Measurements from ENCODE around the gene TMEM63C. TPM values are rescaled to one million over a fixed set of nuclear protein-coding genes. Genes with fewer than 3 reads are reported as not detected.

Gene TMEM63C
- total RNA-seq, 4 donors from 2014 or later: 12.3 to 32.8 (median 19.9) TPM

DNA sequence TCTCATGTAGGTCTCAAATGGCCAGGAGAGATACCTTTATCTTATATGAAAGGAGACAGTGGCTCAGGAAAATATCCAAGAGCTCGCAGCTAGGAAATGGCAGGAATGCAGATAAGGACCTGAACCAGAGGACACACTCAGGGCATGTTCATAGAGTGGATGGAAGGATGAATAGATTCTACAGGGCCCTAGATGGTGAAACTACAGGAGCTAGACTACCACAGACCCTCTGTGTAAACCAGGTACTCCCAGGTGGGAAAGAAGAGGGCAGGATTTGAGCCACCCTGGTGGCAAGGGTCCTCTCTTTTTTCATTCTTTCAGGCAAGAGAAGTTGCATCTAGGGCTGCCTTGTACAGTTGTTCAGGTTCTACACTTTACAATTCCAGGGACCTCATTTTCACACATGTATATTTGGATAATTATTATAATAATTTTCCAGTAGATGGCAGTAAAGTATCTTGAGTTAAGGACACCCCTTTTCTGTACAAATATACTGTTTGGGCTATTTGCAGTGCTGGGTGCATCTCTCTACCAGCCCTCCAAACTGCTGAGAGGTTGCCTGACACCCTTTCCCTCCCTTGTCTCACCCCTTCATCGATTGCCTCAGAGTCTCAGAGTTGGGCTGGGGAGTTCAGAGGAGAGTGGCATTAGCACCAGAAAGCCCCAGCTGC, 29.5 kb upstream of the TMEM63C start:
- no peaks in the 10 kb centered on the region for H3K4me1 ChIP-seq
- H3K27me3 ChIP-seq: peaks cover 29% of the 10 kb centered on the region
- TF ChIP-seq, protein P1, sequence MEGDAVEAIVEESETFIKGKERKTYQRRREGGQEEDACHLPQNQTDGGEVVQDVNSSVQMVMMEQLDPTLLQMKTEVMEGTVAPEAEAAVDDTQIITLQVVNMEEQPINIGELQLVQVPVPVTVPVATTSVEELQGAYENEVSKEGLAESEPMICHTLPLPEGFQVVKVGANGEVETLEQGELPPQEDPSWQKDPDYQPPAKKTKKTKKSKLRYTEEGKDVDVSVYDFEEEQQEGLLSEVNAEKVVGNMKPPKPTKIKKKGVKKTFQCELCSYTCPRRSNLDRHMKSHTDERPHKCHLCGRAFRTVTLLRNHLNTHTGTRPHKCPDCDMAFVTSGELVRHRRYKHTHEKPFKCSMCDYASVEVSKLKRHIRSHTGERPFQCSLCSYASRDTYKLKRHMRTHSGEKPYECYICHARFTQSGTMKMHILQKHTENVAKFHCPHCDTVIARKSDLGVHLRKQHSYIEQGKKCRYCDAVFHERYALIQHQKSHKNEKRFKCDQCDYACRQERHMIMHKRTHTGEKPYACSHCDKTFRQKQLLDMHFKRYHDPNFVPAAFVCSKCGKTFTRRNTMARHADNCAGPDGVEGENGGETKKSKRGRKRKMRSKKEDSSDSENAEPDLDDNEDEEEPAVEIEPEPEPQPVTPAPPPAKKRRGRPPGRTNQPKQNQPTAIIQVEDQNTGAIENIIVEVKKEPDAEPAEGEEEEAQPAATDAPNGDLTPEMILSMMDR (IDR thresholded peaks at IDR 0.05): no peak
- TF ChIP-seq POLR2A (IDR thresholded peaks at IDR 0.05) (no peak), EP300 (IDR thresholded peaks at IDR 0.05) (no peak), POLR2AphosphoS5 (IDR thresholded peaks at IDR 0.05) (no peak)
- no peaks in the 10 kb centered on the region for H3K36me3 ChIP-seq
- WGBS: 37% methylated on average over 2 of the region's 2 CpGs
- H3K9me3 ChIP-seq: no peaks in the 10 kb centered on the region
- no peak overlapping the region for H3K27ac ChIP-seq
- DNase-seq (ENCODE audit: low spot score in 2 of 2): peak in 1 of 2 donors; percentile 18
- no peak overlapping the region for H3K4me3 ChIP-seq

DNA sequence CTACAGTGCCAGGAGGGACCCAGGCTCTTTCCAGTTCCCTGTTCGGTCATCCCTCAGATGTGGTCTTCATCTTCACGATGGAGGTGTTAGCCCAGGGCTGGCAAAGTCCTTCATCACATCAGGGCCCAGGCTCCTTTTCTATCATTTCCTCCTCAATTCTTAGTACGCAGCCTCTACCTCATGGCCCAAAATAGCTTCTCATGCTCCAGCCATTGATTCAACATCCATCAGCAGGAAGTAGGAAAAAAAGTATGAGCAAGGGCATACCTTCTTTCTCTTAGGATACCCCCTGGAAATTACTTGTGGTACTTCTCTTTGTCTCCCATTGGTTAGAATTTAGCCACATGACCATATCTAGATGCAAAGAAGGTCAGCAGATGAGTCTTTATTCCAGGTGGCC, 27.8 kb upstream of the TMEM63C start:
- Histone ChIP-seq H3K4me1 (peaks cover 11% of the 10 kb centered on the region), H3K4me3 (no peak overlapping the region), H3K27ac (no peak overlapping the region), H3K36me3 (no peaks in the 10 kb centered on the region), H3K9me3 (no peaks in the 10 kb centered on the region), H3K27me3 (peaks cover 32% of the 10 kb centered on the region)
- 95% methylated on average over 3 of the region's 3 CpGs for WGBS
- no peak for DNase-seq (ENCODE audit: low spot score in 2 of 2)
- TF ChIP-seq, protein P1 (IDR thresholded peaks at IDR 0.05): no peak
- no peak for TF ChIP-seq EP300 (IDR thresholded peaks at IDR 0.05)
- TF ChIP-seq POLR2AphosphoS5 (IDR thresholded peaks at IDR 0.05): no peak
- no peak for TF ChIP-seq POLR2A (IDR thresholded peaks at IDR 0.05)

DNA sequence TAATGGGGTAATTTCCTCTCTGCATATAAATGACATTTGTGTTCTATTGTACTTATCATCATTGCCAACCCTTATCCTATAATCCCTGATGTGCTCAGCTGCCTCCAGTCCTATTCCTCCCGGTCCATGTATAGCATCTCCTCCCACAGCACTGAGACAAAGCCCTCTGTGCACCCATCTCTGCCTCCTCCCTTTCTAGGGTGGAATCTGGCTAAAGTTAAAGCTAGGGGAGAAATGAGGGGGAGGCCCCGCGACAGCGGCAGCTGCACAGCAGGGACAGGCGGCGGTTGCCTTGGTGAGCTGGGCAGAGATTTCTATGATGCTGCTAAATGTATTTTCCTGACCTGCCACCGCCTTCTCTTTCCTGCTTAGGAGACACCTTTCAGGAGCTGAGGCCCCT, 27.2 kb upstream of the TMEM63C start:
- H3K27ac ChIP-seq: no peak overlapping the region
- no peaks in the 10 kb centered on the region for H3K36me3 ChIP-seq
- no peak overlapping the region for H3K4me3 ChIP-seq
- H3K9me3 ChIP-seq: no peaks in the 10 kb centered on the region
- peaks cover 36% of the 10 kb centered on the region for H3K27me3 ChIP-seq
- WGBS: 42% methylated on average over 7 of the region's 7 CpGs
- TF ChIP-seq POLR2A (IDR thresholded peaks at IDR 0.05) (no peak), EP300 (IDR thresholded peaks at IDR 0.05) (no peak)
- TF ChIP-seq, protein P1 (IDR thresholded peaks at IDR 0.05): no peak
- DNase-seq (ENCODE audit: low spot score in 2 of 2): peak in 1 of 2 donors; percentile 24
- peaks cover 11% of the 10 kb centered on the region for H3K4me1 ChIP-seq

DNA sequence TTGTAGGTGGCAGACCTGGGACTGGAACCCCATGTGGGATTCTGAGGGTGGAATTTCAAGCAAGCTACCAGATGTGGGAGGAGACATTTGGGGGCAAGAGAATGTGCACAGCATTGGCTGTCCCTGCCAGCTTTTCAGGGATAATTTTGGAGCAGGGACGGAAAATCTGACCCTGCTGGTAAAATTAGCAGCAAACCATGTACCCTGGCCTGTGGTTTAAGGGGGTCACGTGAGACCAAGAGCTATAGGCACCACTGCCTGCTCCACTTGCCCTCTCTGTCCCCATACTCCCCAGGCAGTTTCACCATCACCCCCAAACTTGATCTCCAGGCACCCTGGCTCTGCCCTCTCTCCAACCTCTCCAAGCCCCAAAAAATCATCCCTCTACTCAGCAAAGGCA, 26.5 kb upstream of the TMEM63C start:
- TF ChIP-seq EP300 (IDR thresholded peaks at IDR 0.05): no peak
- no peak for TF ChIP-seq POLR2AphosphoS5 (IDR thresholded peaks at IDR 0.05)
- no peak for TF ChIP-seq POLR2A (IDR thresholded peaks at IDR 0.05)
- TF ChIP-seq, protein P1 (IDR thresholded peaks at IDR 0.05): no peak
- Histone ChIP-seq H3K4me1 (peaks cover 11% of the 10 kb centered on the region), H3K4me3 (no peak overlapping the region), H3K9me3 (no peaks in the 10 kb centered on the region), H3K27me3 (peaks cover 36% of the 10 kb centered on the region), H3K27ac (no peak overlapping the region), H3K36me3 (no peaks in the 10 kb centered on the region)
- DNase-seq (ENCODE audit: low spot score in 2 of 2): peak in 1 of 2 donors; percentile 40
- WGBS: 55% methylated on average over 2 of the region's 2 CpGs

DNA sequence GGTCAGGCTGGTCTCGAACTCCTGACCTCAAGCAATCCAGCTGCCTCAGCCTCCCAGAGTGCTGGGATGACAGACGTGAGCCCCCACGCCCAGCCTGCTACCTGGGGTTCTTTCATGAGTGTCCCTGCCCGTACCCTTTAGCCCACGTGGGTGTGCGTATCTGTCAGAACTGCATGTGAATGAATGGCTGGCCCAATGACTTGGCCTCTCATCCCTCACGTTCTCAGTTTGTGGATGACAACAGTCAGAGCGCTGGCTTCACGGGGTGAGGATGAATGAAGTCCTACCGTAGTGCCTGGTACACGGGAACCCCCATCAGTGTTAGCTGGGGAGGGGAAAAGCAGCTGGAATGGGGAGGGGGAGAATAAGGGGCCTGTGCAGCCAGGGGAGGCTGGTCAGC, 23.9 kb upstream of the TMEM63C start:
- DNase-seq (ENCODE audit: low spot score in 2 of 2): peak in 1 of 2 donors; percentile 41
- peaks cover 11% of the 10 kb centered on the region for H3K4me1 ChIP-seq
- 66% methylated on average over 11 of the region's 11 CpGs for WGBS
- H3K27ac ChIP-seq: no peak overlapping the region
- H3K36me3 ChIP-seq: no peaks in the 10 kb centered on the region
- H3K9me3 ChIP-seq: no peaks in the 10 kb centered on the region
- TF ChIP-seq EP300 (IDR thresholded peaks at IDR 0.05) (no peak), POLR2AphosphoS5 (IDR thresholded peaks at IDR 0.05) (no peak), POLR2A (IDR thresholded peaks at IDR 0.05) (no peak)
- TF ChIP-seq, protein P1 (IDR thresholded peaks at IDR 0.05): no peak
- no peak overlapping the region for H3K4me3 ChIP-seq
- peaks cover 37% of the 10 kb centered on the region for H3K27me3 ChIP-seq
